HCEC 1CT (cell line): ENCODE measurements around the gene SPHK1.

Experiments used
- DNase-seq: peaks from one replicate; pipeline ENCODE4 v3.0.0-alpha.2; 2017

The SPHK1 gene

GRCh38 chr17:76365256-76365903, 19.0 kb upstream of the SPHK1 start:
- no peak for DNase-seq

- no peak for DNase-seq
Measured at GRCh38 chr17:76366247-76366646, 18.2 kb upstream of the SPHK1 start.

DNA sequence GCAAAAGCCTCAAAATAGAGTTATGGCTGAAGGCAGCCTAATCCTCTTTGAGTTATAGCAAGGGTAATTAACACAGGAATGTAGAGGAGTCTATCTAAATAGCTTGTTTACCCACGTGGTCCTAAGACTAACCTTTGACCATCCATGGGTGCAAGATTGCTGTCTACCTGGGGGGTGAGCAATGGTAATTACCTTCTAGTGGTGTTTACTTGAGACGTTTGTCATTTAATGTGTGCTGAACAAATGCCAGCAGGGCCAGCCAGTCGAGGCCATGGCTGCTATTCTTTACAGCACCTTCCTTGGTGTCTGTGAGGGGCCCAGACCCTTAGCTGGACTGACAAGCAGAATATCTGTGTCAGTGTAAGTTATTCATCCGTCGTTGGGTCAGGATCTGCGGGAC, 16.8 kb upstream of the SPHK1 start:
- DNase-seq, result no peak

GRCh38 chr17:76368545-76368944, 15.9 kb upstream of the SPHK1 start:
- no peak for DNase-seq

- DNase-seq, result no peak
Measured at GRCh38 chr17:76369379-76369778, 15.0 kb upstream of the SPHK1 start.

DNA sequence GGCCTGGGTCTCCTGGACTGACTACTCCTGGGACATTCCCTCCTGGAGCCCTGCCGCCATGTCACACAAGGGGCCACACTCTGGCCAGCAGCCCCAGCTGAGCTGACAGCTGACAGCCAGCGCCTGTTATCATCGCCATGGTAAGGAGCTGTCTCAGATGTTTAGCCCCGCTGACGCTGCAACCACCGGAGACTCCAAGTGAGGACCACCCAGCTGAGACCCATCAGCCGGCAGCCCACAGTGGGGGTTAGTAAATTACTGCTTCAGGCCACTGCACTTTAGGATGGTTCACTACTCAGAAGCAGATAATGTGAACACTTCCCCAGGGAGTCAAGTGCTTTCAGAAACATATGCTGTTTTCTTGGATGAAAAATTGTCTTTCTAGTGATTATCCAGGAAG, 14.6 kb upstream of the SPHK1 start:
- no peak for DNase-seq

DNA sequence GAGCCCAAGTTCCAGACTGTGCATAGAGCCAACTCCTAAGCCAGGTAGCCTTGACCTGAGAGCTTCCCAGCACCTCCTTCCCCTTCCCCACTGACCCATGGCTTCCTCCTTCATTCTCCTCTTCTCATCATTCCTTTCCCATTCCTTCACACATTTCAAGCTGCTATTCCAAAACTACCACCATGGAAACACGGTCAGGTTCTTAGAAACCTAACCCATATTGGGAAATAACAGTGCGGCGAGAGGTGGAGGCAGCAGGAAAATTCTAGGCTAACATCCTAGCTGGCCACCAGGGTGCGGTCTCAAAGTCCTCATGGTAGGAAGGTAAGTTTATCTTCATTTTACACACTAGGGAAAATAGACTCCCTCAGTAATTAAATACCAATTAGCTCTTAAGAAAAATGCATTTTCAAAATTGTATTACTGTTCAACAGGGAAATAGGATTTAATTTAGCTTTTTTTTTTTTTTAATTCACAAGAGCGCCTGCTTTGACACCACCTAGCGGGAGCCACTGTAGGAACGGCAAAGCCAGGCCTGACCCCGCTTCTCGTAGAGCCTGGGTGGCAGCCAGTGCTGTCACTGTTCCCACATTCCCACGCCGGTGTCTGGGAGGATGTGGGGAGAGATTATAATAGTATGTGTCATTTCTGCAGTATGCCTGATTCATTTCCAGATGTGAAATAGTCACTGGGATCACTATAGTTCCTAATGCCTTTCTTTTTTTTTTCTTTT, 14.0 kb upstream of the SPHK1 start:
- peak; percentile 96 for DNase-seq

DNA sequence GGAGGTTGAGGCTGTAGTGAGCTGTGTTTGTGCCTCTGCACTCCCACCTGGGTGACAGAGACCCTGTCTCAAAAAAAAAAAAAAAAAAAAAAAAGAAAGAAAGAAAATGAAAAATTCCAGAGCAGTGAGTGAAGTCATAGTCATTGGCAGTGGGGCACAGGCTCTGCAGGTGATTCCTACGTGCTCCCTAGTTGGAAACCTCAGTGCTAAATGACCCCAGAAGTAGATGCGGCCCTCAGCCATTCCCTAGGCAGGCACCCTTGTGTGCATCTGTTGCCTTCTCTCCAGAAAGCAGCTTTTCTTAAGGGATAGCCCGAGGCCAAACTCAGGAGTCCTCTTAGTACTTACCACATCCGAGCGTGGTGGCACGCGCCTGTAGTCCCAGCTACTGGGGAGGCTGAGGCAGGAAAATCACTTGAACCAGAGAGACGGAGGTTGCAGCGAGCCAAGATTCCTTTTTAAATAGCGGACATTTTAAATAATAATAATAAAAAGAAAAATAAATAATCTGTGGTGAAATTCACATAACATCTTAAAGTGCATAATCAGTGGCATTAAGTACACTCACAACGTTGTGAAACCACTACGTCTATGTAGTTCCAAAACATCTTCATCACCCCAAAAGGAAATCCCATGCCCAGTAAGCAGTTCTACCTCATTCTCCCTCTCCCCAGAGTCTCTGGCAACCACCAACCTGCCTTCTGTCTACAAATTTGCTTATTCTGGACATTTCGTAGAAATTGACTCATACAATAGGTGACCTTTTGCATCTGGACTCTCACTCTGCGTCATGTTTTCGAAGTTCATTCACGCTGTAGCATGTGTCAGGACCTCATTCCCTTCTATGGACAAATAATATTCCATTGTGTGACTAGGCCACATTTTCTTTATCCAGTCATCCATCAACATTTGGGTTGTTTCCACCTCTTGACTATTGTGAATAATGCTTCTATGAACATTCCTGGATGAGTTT, 12.5 kb upstream of the SPHK1 start:
- DNase-seq, result peak; percentile 99

- DNase-seq, result no peak
Measured at GRCh38 chr17:76376318-76377133, 7.9 kb upstream of the SPHK1 start.

DNA sequence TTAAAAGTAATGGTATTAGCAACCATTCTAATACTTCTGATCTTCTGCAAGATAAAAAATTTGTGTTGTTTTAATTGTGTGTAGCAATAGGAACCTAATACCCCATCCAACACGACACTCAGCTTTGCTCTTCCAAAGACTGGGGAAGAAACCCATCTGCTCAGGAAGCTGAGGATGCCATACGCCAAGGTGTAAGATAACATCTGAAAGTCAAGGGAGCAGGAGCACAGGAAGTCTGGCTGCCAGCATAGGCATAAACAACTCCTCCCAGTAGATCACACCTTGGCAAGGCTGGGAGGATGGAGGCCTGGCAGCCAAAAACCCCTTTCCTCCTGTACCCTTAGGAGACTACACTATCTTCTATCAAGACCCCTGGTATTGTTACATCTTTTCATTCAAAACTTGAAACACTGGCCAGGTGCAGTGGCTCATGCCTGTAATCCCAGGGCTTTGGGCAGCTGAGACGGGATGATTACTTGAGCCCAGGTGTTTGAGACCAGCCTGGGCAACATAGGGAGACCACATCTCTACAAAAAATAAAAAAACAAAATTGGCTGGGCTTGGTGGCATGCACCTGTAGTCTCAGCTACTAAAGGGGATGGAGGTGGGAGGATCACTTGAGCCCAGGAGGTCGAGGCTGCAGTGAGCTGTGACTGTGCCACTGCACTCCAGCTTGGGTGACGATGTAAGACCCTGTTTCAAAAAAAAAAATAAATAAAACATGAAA, 5.7 kb upstream of the SPHK1 start:
- DNase-seq, result no peak

GRCh38 chr17:76379275-76379641, 5.2 kb upstream of the SPHK1 start:
- no peak for DNase-seq

GRCh38 chr17:76379646-76380376, 4.6 kb upstream of the SPHK1 start:
- no peak for DNase-seq

- DNase-seq, result no peak
Measured at GRCh38 chr17:76381633-76382350, 2.6 kb upstream of the SPHK1 start.

GRCh38 chr17:76382351-76382802, 2.0 kb upstream of the SPHK1 start:
- DNase-seq, result no peak

GRCh38 chr17:76382803-76383545, 1.4 kb upstream of the SPHK1 start:
- DNase-seq, result peak; percentile 58

DNA sequence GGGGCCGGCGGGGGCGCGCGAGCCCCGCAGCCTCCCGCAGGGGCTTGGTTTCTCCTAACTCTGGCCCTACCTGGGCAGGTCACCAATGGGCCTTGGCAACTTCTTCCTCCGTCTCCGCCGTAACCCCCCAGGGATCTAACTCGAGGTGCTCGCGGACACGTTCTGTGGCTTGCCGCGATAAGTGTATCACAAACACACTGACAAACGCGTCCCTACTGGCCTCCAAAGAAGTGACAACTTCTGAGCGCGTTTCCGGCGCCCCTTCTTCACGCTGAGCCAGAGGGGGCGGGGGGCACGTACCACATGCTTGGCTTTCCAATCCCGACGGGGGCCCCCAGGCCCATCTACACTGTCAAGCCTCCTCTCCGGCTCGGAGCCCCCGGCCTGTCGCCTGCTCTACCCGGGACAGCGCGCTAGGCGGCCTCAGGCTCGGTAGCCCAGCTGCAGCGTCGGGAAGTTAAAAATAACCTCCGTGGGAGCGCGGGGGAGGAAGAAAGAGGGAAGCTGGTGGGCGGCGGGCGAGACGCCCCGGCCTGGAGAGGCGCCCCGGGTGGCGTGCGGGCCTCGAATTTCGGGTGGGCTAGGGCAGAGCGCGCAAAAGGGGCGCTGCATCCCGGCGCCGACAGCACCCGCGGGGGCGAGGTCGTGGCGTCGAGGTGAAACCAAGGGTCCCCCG, 725 bp upstream of the SPHK1 start:
- peak; percentile 46 for DNase-seq

DNA sequence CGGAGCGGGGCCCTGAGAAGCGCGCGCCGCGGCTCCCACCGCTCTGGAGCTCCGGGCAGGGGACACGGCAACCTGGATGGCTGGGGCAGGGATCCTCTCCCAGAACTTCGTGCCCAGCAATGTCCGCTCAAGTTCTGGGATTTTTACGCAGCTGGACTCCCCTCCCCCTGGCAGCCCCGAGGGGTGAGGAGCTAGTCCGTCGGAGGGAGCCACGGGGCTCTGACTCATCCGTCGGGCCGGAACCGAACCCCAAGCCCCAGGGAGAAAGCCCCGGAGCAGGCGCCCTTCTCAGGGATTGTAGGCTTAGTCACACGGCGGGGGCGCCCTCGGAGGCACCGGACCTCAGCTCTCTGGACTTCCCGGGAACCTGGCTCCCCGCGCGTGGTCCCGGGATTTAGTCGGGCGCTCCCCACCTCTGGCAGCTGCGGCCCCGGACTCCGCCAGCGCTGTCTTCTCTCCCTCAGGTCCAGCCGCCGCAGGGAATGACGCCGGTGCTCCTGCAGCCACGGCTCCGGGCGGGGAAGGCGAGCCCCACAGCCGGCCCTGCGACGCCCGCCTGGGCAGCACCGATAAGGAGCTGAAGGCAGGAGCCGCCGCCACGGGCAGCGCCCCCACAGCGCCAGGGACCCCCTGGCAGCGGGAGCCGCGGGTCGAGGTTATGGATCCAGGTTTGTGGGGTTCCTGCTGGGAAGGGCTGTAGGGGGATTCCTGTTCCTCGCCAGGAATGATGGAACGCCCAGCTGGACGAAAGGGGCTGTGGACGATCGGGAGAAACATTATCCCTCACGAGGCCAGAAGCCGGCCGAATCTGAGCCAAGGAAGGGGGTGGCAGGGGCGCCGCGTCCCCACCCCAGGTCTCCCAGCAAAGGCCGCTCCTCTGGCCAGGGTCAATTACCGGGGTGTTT, 830 bp downstream of the SPHK1 start:
- peak; percentile 79 for DNase-seq
